H9 (cell line): ENCODE data around the gene ACP4. TPM values are rescaled to one million over a fixed set of nuclear protein-coding genes. Genes with fewer than 3 reads are reported as not detected.

Source experiments
- DNase-seq: peaks from one replicate; pipeline ENCODE4 v3.0.0-alpha.2; 2017
- H2AFZ ChIP-seq: one replicate; pipeline ENCODE4 v1.6.1; 2013; ENCODE audit warnings: mild to moderate bottlenecking, low read length, control low read depth, moderate library complexity
- H2AK5ac ChIP-seq: 2 replicates; pipeline ENCODE4 v1.6.1; 2013; ENCODE audit warnings: low read length, control low read depth, mixed read lengths; ENCODE audit not compliant: insufficient read length
- H2BK120ac ChIP-seq: one replicate; pipeline ENCODE4 v1.6.1; 2013; ENCODE audit warnings: low read depth, mild to moderate bottlenecking, low read length, control low read depth, inconsistent platforms; ENCODE audit not compliant: poor library complexity, severe bottlenecking
- H2BK12ac ChIP-seq: 2 replicates; pipeline ENCODE4 v1.6.1; 2013; ENCODE audit warnings: low read length, control low read depth, mixed read lengths, low read depth; ENCODE audit not compliant: insufficient read length
- H2BK15ac ChIP-seq: 2 replicates; pipeline ENCODE4 v1.6.1; 2013; ENCODE audit warnings: low read depth, low read length, control low read depth
- H2BK20ac ChIP-seq: one replicate; pipeline ENCODE4 v1.6.1; 2013; ENCODE audit warnings: low read depth, mild to moderate bottlenecking, low read length, control low read depth, inconsistent platforms; ENCODE audit not compliant: poor library complexity, severe bottlenecking
- H2BK5ac ChIP-seq: 2 replicates; pipeline ENCODE4 v1.6.1; 2013; ENCODE audit warnings: low read length, control low read depth, mixed read lengths; ENCODE audit not compliant: insufficient read length
- H3K14ac ChIP-seq: 2 replicates; pipeline ENCODE4 v1.6.1; 2013; ENCODE audit warnings: low read length, control low read depth; ENCODE audit not compliant: insufficient read depth
- H3K18ac ChIP-seq: 2 replicates; pipeline ENCODE4 v1.6.1; 2013; ENCODE audit warnings: low read depth, mild to moderate bottlenecking, mixed read lengths, low read length, control low read depth; ENCODE audit not compliant: insufficient read length
- H3K23ac ChIP-seq: 2 replicates; pipeline ENCODE4 v1.6.1; 2013; ENCODE audit warnings: low read length, control low read depth, mixed read lengths, low read depth; ENCODE audit not compliant: insufficient read length
- H3K23me2 ChIP-seq: 2 replicates; pipeline ENCODE4 v1.6.1; 2013; ENCODE audit warnings: low read depth, mild to moderate bottlenecking, mixed read lengths, low read length, control low read depth; ENCODE audit not compliant: insufficient read length, poor library complexity, severe bottlenecking
- H3K27ac ChIP-seq: 2 replicates; pipeline ENCODE4 v1.5.1; 2013; ENCODE audit warnings: low read length, control low read depth, mixed read lengths, low read depth; ENCODE audit not compliant: insufficient read length
- H3K27me3 ChIP-seq: 2 replicates; pipeline ENCODE4 v1.6.1; 2013; ENCODE audit warnings: low read length, control low read depth, inconsistent platforms; ENCODE audit not compliant: insufficient read depth
- H3K4ac ChIP-seq: 2 replicates; pipeline ENCODE4 v1.6.1; 2013; ENCODE audit warnings: low read depth, mild to moderate bottlenecking, control low read depth, inconsistent platforms, low read length, moderate library complexity
- H3K4me1 ChIP-seq: 2 replicates; pipeline ENCODE4 v1.6.1; 2013; ENCODE audit warnings: low read length, control low read depth, inconsistent platforms; ENCODE audit not compliant: insufficient read depth
- H3K4me2 ChIP-seq: 2 replicates; pipeline ENCODE4 v1.6.1; 2013; ENCODE audit warnings: low read length, control low read depth, mixed read lengths; ENCODE audit not compliant: insufficient read length, insufficient read depth
- H3K56ac ChIP-seq: 2 replicates; pipeline ENCODE4 v1.6.1; 2013; ENCODE audit warnings: low read depth, mild to moderate bottlenecking, mixed read lengths, low read length, control low read depth; ENCODE audit not compliant: insufficient read length
- H3K79me1 ChIP-seq: 2 replicates; pipeline ENCODE4 v1.6.1; 2013; ENCODE audit warnings: low read depth, mild to moderate bottlenecking, moderate library complexity, low read length, control low read depth, inconsistent platforms; ENCODE audit not compliant: insufficient read depth, poor library complexity, severe bottlenecking
- H3K79me2 ChIP-seq: 2 replicates; pipeline ENCODE4 v1.6.1; 2013; ENCODE audit warnings: low read length, control low read depth, inconsistent platforms; ENCODE audit not compliant: insufficient read depth
- H3K9ac ChIP-seq: 2 replicates; pipeline ENCODE4 v1.6.1; 2013; ENCODE audit warnings: low read length, control low read depth, mixed read lengths; ENCODE audit not compliant: insufficient read length; ENCODE audit errors: extremely low read depth
- H3K9me3 ChIP-seq: one replicate; pipeline ENCODE4 v1.6.1; 2013; ENCODE audit warnings: low read depth, low read length, inconsistent platforms; ENCODE audit not compliant: control insufficient read depth
- H3T11ph ChIP-seq: one replicate; pipeline ENCODE4 v1.6.1; 2013; ENCODE audit warnings: mild to moderate bottlenecking, low read length, control low read depth, inconsistent platforms
- H4K20me1 ChIP-seq: one replicate; pipeline ENCODE4 v1.6.1; 2013; ENCODE audit not compliant: control insufficient read depth, insufficient read length, insufficient read depth
- H4K5ac ChIP-seq: 2 replicates; pipeline ENCODE4 v1.6.1; 2013; ENCODE audit warnings: low read depth, mild to moderate bottlenecking, mixed read lengths, low read length, control low read depth; ENCODE audit not compliant: insufficient read length
- H4K8ac ChIP-seq: replicated peaks from 2 replicates; pipeline ENCODE4 v1.6.1; 2013; ENCODE audit warnings: low read length, control low read depth, mixed read lengths, low read depth; ENCODE audit not compliant: insufficient read length
- H4K91ac ChIP-seq: 2 replicates; pipeline ENCODE4 v1.6.1; 2013; ENCODE audit warnings: low read depth, mild to moderate bottlenecking, moderate library complexity, mixed read lengths, low read length, control low read depth; ENCODE audit not compliant: insufficient read length
- H3K27ac Mint-ChIP-seq, 3 experiments: 2 replicates in 2 of 3; 3 replicates in 1 of 3; pipeline ENCODE4 v1.8.0; 2020 to 2021; ENCODE audit warnings: mixed read lengths in 3 of 3, mild to moderate bottlenecking in 1 of 3, moderate library complexity in 1 of 3
- H3K27me3 Mint-ChIP-seq: 2 replicates; pipeline ENCODE4 v1.8.0; 2021; ENCODE audit warnings: low read depth, mild to moderate bottlenecking, moderate library complexity, mixed read lengths
- H3K36me3 Mint-ChIP-seq, 3 experiments: 2 replicates in 2 of 3; 3 replicates in 1 of 3; pipeline ENCODE4 v1.8.0; 2020 to 2021; ENCODE audit warnings: low read depth in 3 of 3, mixed read lengths in 3 of 3; ENCODE audit not compliant: insufficient read depth in 1 of 3
- H3K4me1 Mint-ChIP-seq, 2 experiments: 2 replicates each; pipeline ENCODE4 v1.8.0; 2020; ENCODE audit warnings: mixed read lengths in 2 of 2
- H3K4me3 Mint-ChIP-seq, 2 experiments: 2 replicates in 1 of 2; 3 replicates in 1 of 2; pipeline ENCODE4 v1.8.0; 2020 to 2021; ENCODE audit warnings: mild to moderate bottlenecking in 2 of 2, mixed read lengths in 2 of 2, moderate library complexity in 1 of 2
- H3K9me3 Mint-ChIP-seq, 2 experiments: 2 replicates in 1 of 2; 3 replicates in 1 of 2; pipeline ENCODE4 v1.8.0; 2020; ENCODE audit warnings: mild to moderate bottlenecking in 2 of 2, mixed read lengths in 2 of 2, moderate library complexity in 1 of 2
- CTCF ChIP-seq: fragments of 200-600 bp; sonication (generic); conservative IDR thresholded peaks from 3 replicates; pipeline ENCODE4 v1.8.0; 2021; ENCODE audit warnings: antibody characterized with exemption, mild to moderate bottlenecking
- WGBS: extraction: QIAGEN DNeasy Blood & Tissue Kit; methylation state at CpG from one replicate; pipeline ENCODE4 v1.1.7; 2013; ENCODE audit warnings: missing lambda C conversion rate, low lambda C conversion rate, mixed read lengths; ENCODE audit not compliant: insufficient read length; ENCODE audit errors: extremely low coverage; 5-methylcytosine and 5-hydroxymethylcytosine counted together
- total RNA-seq: library from RNA; stranded (reverse); gene quantifications from 2 replicates; pipeline ENCODE4 v1.2.1, GENCODE V29; 2021

The ACP4 gene
- total RNA-seq, 1 experiment from 2014 or later: not detected

GRCh38 chr19:50835103-50835784 is 45.0 kb downstream of the ACP4 start:
- peak overlapping the region; percentile 67 for H3K4me2 ChIP-seq
- no CpG with 5 or more reads among the region's 13 CpGs for WGBS
- H3K27me3 ChIP-seq: no peaks in the 10 kb centered on the region; the same call in 1 of the 2 replicates
- no peak overlapping the region; a peak in 1 of 7 replicates for H3K27ac Mint-ChIP-seq
- H4K5ac ChIP-seq: no peak overlapping the region
- H3K36me3 Mint-ChIP-seq: no peaks in the 10 kb centered on the region
- TF ChIP-seq CTCF: no peak
- no peak overlapping the region for H3K23ac ChIP-seq
- H4K20me1 ChIP-seq: no peaks in the 10 kb centered on the region
- H2BK5ac ChIP-seq: no peak overlapping the region
- no peaks in the 10 kb centered on the region; the same call in 1 of the 2 replicates for H3K4me1 ChIP-seq
- no peak overlapping the region for H3T11ph ChIP-seq
- no peak overlapping the region; the same call in 1 of the 2 replicates for H3K14ac ChIP-seq
- H3K56ac ChIP-seq: no peak overlapping the region
- no peaks in the 10 kb centered on the region for H3K79me1 ChIP-seq
- no peak overlapping the region for H2BK15ac ChIP-seq
- no peak overlapping the region for H4K91ac ChIP-seq
- no peaks in the 10 kb centered on the region; a peak in 2 of 5 replicates for H3K9me3 Mint-ChIP-seq
- H2AK5ac ChIP-seq: no peak overlapping the region
- peak overlapping the region; percentile 71 for H3K9ac ChIP-seq
- H3K18ac ChIP-seq: no peak overlapping the region
- no peak overlapping the region for H2BK12ac ChIP-seq
- DNase-seq: no peak
- peaks cover 70% of the 10 kb centered on the region for H3K27me3 Mint-ChIP-seq
- no peaks in the 10 kb centered on the region for H3K9me3 ChIP-seq
- peaks cover 13 to 31% of the 10 kb centered on the region in 2 experiments for H3K4me1 Mint-ChIP-seq
- H3K4me3 Mint-ChIP-seq: peak overlapping the region; percentile 79 to 97
- no peak overlapping the region for H3K4ac ChIP-seq
- no peak overlapping the region for H2AFZ ChIP-seq
- no peak overlapping the region for H4K8ac ChIP-seq
- H2BK120ac ChIP-seq: no peak overlapping the region
- H2BK20ac ChIP-seq: no peak overlapping the region
- peaks cover 4% of the 10 kb centered on the region for H3K23me2 ChIP-seq
- H3K27ac ChIP-seq: no peak overlapping the region
- H3K79me2 ChIP-seq: no peaks in the 10 kb centered on the region
